Activated naive CD8-positive, alpha-beta T cell treated with anti-CD3 and anti-CD28 coated beads for 36 hours (primary cell): ENCODE data around the gene ZSCAN5B. TPM values are rescaled to one million over a fixed set of nuclear protein-coding genes. Genes with fewer than 3 reads are reported as not detected.

ENCODE experiments used
- DNase-seq: peaks from one replicate; pipeline ENCODE4 v3.0.0; 2021
- H3K27ac Mint-ChIP-seq: one replicate; pipeline ENCODE4 v1.8.0; 2022; ENCODE audit warnings: mild to moderate bottlenecking, moderate library complexity, mixed read lengths
- H3K27me3 Mint-ChIP-seq: one replicate; pipeline ENCODE4 v1.8.0; 2022; ENCODE audit warnings: mild to moderate bottlenecking, mixed read lengths
- H3K36me3 Mint-ChIP-seq: one replicate; pipeline ENCODE4 v1.8.0; 2021; ENCODE audit warnings: mild to moderate bottlenecking, mixed read lengths
- H3K4me1 Mint-ChIP-seq: one replicate; pipeline ENCODE4 v1.8.0; 2021; ENCODE audit warnings: mixed read lengths
- H3K4me3 Mint-ChIP-seq: one replicate; pipeline ENCODE4 v1.8.0; 2022; ENCODE audit warnings: mild to moderate bottlenecking, moderate library complexity, mixed read lengths
- H3K9me3 Mint-ChIP-seq: one replicate; pipeline ENCODE4 v1.8.0; 2022; ENCODE audit warnings: mixed read lengths
- total RNA-seq, 2 experiments: library from RNA; stranded (reverse); gene quantifications; one replicate each; pipeline ENCODE4 v1.2.3, GENCODE V29; 2021

Gene ZSCAN5B
- total RNA-seq, 2 experiments from 2014 or later, result not detected

GRCh38 chr19:56144376-56144775 lies 53.2 kb downstream of the ZSCAN5B start:
- H3K4me1 Mint-ChIP-seq, result peaks cover 28% of the 10 kb centered on the region
- H3K27ac Mint-ChIP-seq, result peak overlapping the region; percentile 7
- H3K9me3 Mint-ChIP-seq, result no peaks in the 10 kb centered on the region
- no peaks in the 10 kb centered on the region for H3K27me3 Mint-ChIP-seq
- H3K36me3 Mint-ChIP-seq, result peaks cover 8% of the 10 kb centered on the region
- H3K4me3 Mint-ChIP-seq, result no peak overlapping the region
- no peak for DNase-seq

GRCh38 chr19:56142897-56143434 lies 54.6 kb downstream of the ZSCAN5B start:
- Mint-ChIP-seq H3K4me1 (peaks cover 28% of the 10 kb centered on the region), H3K27ac (no peak overlapping the region), H3K36me3 (peaks cover 2% of the 10 kb centered on the region), H3K27me3 (no peaks in the 10 kb centered on the region), H3K4me3 (peak overlapping the region; percentile 22), H3K9me3 (no peaks in the 10 kb centered on the region)
- no peak for DNase-seq

DNA sequence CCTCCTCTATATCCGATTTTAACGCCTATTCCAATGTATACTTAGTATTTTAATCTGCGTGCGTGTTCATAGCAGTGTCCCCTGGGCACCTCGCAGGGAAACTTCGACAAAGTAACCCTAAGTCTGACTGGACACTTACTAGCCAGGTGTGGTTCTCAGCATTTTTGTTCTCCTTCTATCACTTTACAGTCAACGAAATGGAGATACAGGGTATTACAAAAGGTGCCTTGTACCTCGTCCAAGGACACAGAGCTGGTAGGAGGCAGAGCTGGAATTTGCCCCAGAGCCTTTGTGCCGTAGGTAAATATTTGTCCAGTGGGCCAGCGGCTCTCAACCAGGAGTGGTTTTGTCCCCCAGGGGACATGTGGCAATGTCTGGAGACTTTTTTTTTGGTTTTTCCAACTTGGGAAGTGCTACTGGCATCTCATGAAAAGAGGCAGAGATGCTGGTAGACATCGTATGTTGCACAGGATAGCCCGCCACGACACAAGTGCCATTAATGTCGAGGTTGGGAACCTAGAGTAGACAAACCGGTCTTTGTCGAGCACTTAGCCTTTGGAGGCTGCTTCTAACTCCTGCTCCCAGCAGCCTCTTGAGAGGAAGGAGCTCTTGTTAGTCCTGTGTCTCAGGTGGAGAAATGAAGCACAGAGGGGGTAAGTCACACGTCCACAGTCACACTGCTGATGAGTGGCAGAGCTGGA lies 55.3 kb downstream of the ZSCAN5B start:
- Mint-ChIP-seq H3K4me3 (peak overlapping the region; percentile 94), H3K9me3 (no peaks in the 10 kb centered on the region)

DNA sequence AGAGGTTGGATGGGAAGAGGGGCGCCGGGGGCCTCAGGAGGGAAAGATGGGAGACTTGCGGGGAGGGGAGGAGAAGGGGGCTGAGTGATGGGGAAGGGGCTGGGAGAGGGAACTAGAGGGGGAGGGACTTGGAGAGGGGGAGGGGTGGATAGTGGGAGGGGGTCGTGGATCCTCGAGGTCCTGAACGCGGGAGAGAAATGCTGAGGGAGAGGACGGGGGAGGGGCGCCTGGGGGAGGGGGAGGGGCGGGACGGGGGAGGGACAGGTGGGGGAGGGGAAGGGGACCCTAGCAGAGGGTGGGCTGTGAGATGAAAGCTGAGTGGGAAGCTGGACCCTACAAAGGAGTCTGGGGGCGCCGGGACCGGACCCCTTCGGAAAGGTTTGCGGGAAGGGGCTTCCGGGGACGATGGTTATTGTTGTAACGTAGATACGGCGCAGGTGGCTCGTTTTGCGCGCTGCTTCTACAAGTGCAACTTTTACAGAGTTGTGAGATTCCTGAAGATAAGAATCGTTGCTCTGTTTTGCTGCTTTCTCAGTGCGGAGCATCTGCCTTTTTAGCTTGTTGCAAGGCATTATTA lies 56.1 kb downstream of the ZSCAN5B start:
- Mint-ChIP-seq H3K4me3 (peak overlapping the region; percentile 94), H3K27ac (peak overlapping the region; percentile 95), H3K27me3 (no peaks in the 10 kb centered on the region), H3K4me1 (peaks cover 28% of the 10 kb centered on the region), H3K36me3 (peaks cover 2% of the 10 kb centered on the region), H3K9me3 (no peaks in the 10 kb centered on the region)
- DNase-seq, result no peak

More for the DNA sequence above, 55.3 kb downstream of the ZSCAN5B start:
- H3K4me1 Mint-ChIP-seq, result peaks cover 28% of the 10 kb centered on the region
- peak overlapping the region; percentile 78 for H3K27ac Mint-ChIP-seq
- peaks cover 2% of the 10 kb centered on the region for H3K36me3 Mint-ChIP-seq
- no peaks in the 10 kb centered on the region for H3K27me3 Mint-ChIP-seq
- no peak for DNase-seq

- peaks cover 2% of the 10 kb centered on the region for H3K36me3 Mint-ChIP-seq
- peak within 1 kb of the TSS; percentile 95 for H3K27ac Mint-ChIP-seq
- H3K9me3 Mint-ChIP-seq, result no peaks in the 10 kb centered on the region
- peak within 1 kb of the TSS; percentile 94 for H3K4me3 Mint-ChIP-seq
- peaks cover 28% of the 10 kb centered on the region for H3K4me1 Mint-ChIP-seq
- H3K27me3 Mint-ChIP-seq, result no peaks in the 10 kb centered on the region
- DNase-seq, result peak; percentile 97
These were observed 56.8 kb downstream of the ZSCAN5B start, which contains the start of gene ZNF444 for GRCh38 chr19:56140583-56141416. ZNF444 (plus strand) TSS chr19:56141287; CDS start chr19:56146912, 5,625 bp downstream.

GRCh38 chr19:56139847-56140582 lies 57.6 kb downstream of the ZSCAN5B start:
- peaks cover 2% of the 10 kb centered on the region for H3K36me3 Mint-ChIP-seq
- H3K4me3 Mint-ChIP-seq, result peak overlapping the region; percentile 94
- peaks cover 28% of the 10 kb centered on the region for H3K4me1 Mint-ChIP-seq
- H3K27ac Mint-ChIP-seq, result peak overlapping the region; percentile 95
- DNase-seq, result no peak
- no peaks in the 10 kb centered on the region for H3K27me3 Mint-ChIP-seq
- no peaks in the 10 kb centered on the region for H3K9me3 Mint-ChIP-seq

Other genes starting within 250 kb of the ZSCAN5B start
- not detected for gene NLRP8, start 250.0 kb downstream of the ZSCAN5B start, total RNA-seq
- gene NLRP5, start 211.0 kb downstream of the ZSCAN5B start, total RNA-seq, result not detected
- gene ZNF787, start 76.5 kb downstream of the ZSCAN5B start, total RNA-seq, result 10 to 100 TPM; 34.2 to 35.6 TPM
- 10 to 100 TPM; 28.6 to 33.7 TPM for gene ZNF444, start 56.5 kb downstream of the ZSCAN5B start, total RNA-seq
- not detected for gene GALP, start 21.8 kb downstream of the ZSCAN5B start, total RNA-seq
- gene ZSCAN5C, start 4.5 kb upstream of the ZSCAN5B start, total RNA-seq, result not detected
- 1 to 10 TPM; 1.5 to 2.5 TPM for gene EDDM13, start 75.0 kb upstream of the ZSCAN5B start, total RNA-seq
- 10 to 100 TPM; 10.6 to 15.8 TPM for gene ZSCAN5A, start 117.1 kb upstream of the ZSCAN5B start, total RNA-seq
- 1 to 10 TPM; 2.3 to 3.2 TPM for gene ZNF582, start 195.8 kb upstream of the ZSCAN5B start, total RNA-seq
- gene ZNF583, start 206.5 kb upstream of the ZSCAN5B start, total RNA-seq, result 1 to 10 TPM; 4.7 to 5.2 TPM